C4-2B (cell line): ENCODE results near the gene CENPQ.

ENCODE experiments used
- H3K27ac ChIP-seq: fragments of 450-650 bp; 2 replicates; pipeline ENCODE4 v1.5.1; 2017
- CTCF ChIP-seq: fragments of 450-650 bp; conservative IDR thresholded peaks from 2 replicates; pipeline ENCODE4 v1.5.1; 2017; ENCODE audit warnings: mild to moderate bottlenecking
- ZFX ChIP-seq: fragments of 450-650 bp; IDR thresholded peaks from 2 replicates; pipeline ENCODE4 v1.6.1; 2017

CENPQ gene

GRCh38 chr6:49531774-49532569 is 68.8 kb downstream of the CENPQ start:
- TF ChIP-seq CTCF (peak; percentile 96), ZFX (no peak)
- H3K27ac ChIP-seq = peak overlapping the region; percentile 18; the same call in 1 of the 2 replicates

GRCh38 chr6:49535795-49536194 is 72.6 kb downstream of the CENPQ start:
- TF ChIP-seq CTCF = no peak
- no peak for TF ChIP-seq ZFX
- H3K27ac ChIP-seq = no peak overlapping the region

GRCh38 chr6:49539102-49539501 is 75.9 kb downstream of the CENPQ start:
- TF ChIP-seq CTCF = no peak
- TF ChIP-seq ZFX = no peak
- no peak overlapping the region for H3K27ac ChIP-seq

- TF ChIP-seq ZFX (no peak), CTCF (no peak)
- peak overlapping the region; percentile 40 for H3K27ac ChIP-seq
Measured at GRCh38 chr6:49540614-49541013, 77.4 kb downstream of the CENPQ start.

GRCh38 chr6:49541210-49541724 is 78.1 kb downstream of the CENPQ start:
- no peak overlapping the region for H3K27ac ChIP-seq
- no peak for TF ChIP-seq CTCF
- TF ChIP-seq ZFX = no peak

GRCh38 chr6:49541936-49542335 is 78.8 kb downstream of the CENPQ start:
- TF ChIP-seq CTCF = no peak
- peak overlapping the region; percentile 80; the same call in 1 of the 2 replicates for H3K27ac ChIP-seq
